Hepatic stellate cell (primary cell): Measurements from ENCODE around the gene AGPAT1.
A peak's percentile ranks its signal among the peaks of the same experiment; 100 is the strongest.
"Not testable (repeated sequence)": the region's sequence is repeated elsewhere in the genome, so short reads cannot be mapped to it uniquely, and the experiment has no call there.

Experiments
- DNase-seq: peaks from one replicate; pipeline ENCODE4 v3.0.0; 2011; ENCODE audit warnings: low spot score

The AGPAT1 gene

DNA sequence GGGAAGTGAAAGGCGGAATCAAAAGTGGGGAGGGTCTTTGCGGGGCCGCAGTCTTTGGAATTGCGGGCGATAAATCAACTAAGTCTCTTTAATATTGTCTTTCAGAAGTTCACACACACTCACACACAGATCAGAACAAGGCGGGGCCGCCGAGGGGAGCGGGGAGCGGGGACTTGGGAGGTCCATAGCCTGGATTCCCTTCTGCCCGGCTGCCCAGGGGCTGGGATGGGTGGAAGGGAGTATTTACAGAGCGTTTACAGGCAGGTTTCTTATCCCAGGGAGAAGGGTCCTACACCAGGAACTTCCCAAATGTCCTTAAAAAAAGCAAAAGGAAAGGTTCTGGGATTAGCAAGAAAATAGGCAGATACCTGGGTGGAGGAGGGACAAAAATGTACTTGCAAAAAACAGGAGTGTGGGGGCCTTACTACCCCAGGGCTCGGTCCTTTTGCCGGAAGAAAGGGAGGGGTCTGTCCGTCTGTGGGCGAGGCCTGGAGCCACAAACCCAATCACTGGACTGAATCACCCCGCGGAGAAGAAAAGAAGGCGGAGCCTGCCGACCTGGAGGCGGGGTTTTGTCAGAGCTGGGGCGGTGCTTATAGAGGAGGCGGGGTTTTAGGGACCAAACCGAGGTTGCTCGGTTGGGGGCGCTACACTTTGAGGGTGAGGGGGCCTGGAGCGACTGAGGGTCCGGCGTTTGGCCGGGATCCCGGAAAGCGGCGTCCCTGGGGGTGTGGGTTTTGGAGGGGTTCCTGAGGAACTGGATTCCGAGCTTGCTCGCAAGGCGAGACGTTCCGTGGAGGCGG lies 27.4 kb downstream of the AGPAT1 start:
- no peak for DNase-seq

DNA sequence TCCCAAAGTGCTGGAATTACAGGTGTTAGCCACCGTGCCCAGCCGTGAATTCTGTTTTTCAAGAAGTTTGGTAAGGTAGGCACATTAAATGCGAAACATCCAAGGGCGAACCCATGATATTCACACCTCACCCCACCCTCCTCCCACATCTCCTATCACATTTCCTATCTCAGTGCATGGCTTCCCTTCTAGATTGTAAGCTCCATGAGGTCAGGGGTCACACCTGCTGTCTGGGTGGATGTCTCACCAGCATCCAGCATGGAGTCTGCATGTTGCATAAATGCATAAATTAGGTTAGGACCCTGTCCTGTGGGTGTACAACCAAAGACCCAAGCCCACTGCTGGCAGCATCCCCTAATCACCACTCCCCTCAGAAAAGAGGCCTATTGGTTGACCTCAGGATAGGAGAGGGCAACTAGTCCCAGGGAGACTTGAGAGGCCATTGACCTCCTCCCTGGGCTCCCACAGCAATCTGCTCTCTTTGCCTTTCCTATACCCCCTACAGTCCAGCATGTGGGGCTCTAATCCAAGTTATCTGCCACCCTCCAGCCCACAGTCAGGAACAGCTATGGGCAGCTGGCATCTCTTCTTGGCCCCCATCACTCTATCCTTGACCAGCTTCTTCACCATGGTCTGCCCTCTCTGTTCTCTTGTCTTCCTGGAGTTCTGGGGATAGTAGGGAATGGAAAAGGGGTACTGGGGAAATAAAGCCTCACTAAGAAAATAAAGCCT lies 28.3 kb downstream of the AGPAT1 start:
- DNase-seq: no peak

DNA sequence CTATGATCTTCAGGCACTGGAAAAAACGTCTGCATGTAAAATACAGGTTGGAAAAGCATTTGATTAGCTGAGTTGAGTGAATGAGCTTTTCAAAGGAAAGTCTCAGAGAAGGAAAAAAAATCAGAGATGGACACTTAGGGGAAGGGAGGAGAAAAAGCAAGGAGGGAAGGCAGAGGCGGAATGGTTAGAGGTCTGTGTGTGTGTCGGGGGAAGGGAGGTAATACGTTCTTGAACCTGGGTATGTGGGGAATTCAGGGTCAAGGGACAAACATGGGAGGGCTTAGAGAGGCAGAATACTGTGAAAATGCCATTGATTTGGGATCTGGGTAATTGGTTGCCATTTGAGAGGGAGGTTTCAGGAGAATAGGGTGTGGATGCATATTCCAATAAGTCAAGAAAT lies 29.2 kb downstream of the AGPAT1 start:
- no peak for DNase-seq

DNA sequence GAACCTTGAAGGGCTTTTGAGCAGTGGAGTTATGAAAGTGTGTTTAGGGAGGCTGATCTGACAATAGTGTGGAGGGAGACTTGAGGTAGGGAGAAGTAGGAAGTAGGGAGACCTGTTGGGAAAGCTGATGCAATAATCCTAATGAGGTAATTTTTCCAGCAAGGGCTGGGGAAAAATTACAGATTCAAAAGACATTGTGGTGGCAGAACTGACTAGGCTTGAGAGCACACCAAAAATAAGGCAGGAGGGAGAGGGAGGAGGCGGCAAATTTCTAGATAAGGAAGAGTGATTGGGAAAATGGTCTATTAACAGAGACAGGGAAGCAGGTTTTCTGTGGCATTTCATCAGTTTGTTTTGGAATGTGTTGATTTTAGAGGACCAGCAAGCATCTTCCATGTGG lies 29.6 kb downstream of the AGPAT1 start:
- DNase-seq: no peak

DNA sequence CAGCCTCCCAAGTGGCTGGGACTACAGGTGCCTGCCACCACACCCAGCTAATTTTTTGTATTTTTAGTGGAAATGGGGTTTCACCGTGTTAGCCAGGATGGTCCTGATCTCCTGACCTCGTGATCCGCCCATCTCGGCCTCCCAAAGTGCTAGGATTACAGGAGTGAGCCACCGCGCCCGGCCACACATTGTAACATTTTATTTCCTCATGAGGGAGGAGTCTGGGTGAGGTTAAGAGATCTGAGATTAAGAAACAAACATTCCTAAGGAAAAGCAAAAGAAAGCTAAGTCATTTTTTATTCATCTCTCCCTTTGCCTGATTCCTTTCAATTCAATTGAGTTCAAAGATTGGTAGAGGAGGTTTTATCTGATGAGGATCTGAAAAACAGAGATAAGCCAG lies 31.6 kb downstream of the AGPAT1 start:
- DNase-seq: not testable (repeated sequence)

DNA sequence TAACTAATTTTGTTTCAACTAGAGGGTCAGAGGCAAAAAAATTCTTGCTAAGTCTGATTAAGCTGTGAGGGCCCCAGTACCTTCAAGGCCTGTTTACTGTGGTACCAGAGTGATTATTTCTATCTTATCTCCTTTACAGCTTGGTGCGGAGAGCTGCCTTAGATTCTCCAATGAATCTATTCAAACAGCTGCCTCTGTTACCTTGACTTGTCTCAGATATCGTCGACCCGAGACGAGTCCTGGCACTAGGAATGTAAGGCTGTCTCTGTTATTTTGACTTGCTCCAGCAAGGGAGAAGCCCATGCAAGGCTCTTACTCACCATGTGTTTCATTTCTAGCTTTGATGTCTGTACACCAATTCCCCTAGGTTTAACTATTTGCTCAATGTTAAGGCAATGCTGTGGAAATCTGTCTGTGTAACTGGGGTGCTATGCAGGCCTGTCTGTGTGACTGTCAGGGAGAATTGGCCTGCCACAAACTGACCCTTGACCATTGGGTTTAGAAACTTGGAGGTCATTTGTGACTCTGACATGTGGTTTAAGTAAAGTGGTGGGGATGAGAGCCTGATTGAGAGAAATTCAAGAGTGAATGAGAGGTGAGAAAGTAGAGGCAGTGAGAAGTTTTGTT lies 35.4 kb downstream of the AGPAT1 start:
- DNase-seq: no peak

DNA sequence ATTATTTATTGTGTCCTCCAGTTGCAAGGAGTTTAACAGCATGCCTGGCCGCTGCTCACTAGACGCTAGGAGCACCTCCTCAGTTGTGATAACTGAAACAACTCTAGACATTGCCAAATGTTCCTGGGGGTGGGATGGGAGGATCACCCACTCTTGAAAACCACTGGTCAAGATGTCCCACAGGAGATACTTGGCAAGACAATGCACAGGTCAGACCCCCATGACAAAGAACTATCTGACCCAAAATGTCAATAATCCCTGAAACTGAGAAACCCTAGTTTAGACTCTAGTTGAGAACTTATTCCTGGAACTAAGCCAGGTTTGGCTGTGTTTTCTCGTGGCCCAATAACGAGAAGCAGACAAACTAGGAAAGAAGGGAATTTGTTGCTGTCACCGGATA lies 36.3 kb downstream of the AGPAT1 start:
- DNase-seq: no peak

DNA sequence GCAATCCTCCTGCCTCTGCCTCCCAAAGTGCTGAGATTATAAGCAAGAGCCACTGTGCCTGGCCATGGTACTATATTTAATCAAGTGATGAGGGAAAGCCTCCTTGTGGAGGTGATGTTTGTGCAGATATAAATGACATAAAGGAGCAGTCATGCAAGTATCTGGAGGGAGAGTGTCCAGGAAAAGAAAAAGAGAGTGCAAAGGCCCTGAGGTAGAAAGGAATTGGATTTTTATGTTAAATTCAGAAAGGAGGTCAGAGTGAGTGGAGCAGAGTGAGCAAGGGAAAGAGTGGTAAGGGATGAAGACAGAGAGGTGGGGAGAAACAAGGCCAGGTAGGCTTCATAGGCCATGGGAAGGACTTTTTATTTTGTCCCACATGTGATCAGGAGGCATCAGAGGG lies 38.4 kb downstream of the AGPAT1 start:
- DNase-seq: no peak

DNA sequence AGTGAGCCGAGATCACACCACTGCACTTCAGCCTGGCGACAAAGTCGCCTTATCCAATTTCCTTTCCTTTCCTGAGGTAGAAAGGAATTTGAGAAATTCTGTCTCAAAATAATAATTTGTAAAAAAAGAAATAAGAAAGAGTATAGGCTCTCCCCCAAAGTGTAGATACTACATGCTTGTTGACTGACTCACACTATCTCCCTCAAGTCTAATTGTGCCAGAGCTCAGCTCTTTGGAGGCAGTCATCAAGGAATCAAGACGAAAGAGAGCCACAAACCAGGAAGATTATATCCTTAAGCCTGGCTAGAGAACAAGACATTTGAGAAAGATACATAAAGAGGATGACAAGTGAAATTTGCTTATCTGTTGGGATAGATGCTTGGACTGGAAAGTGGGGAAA lies 42.1 kb downstream of the AGPAT1 start:
- DNase-seq: no peak

DNA sequence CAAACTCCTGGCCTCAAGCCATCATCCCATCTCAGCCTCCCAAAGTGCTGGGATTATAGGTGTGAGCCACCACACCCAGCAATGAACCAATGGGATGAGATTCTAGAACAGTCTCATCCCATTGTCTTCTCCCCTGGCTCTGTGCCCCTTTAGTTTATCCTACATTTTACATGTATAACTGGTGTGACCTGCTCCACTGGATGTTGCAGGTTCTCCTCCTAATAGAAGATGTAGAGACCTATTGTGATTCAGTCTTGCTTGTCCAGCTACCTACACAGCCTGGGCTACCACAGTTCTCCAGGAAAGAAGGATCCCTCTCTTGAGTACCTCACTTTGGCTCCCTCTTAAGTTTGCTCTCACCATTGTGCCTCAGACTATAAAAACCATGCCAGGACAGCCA lies 43.8 kb downstream of the AGPAT1 start:
- no peak for DNase-seq

DNA sequence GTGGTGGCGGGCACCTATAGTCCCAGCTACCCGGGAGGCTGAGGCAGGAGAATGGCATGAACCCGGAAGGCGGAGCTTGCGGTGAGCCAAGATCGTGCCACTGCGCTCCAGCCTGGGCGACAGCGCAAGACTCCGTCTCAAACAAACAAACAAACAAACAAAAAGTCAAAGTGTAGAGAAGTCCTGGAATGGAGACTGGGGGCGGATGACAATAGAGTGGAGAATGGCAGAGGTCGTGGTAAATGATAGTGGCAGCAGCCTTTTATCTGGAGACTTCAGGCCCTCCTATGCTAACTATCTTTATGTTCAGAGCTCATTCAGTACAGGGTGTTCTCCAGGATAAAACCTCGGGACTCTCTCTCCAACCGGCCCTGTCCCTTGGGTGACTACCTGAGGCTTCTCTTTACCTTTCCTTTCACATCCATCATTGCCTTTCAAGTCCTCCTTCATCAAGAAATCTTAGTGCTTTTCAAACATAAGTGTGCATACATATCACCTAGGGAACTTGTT lies 44.4 kb downstream of the AGPAT1 start:
- no peak for DNase-seq

DNA sequence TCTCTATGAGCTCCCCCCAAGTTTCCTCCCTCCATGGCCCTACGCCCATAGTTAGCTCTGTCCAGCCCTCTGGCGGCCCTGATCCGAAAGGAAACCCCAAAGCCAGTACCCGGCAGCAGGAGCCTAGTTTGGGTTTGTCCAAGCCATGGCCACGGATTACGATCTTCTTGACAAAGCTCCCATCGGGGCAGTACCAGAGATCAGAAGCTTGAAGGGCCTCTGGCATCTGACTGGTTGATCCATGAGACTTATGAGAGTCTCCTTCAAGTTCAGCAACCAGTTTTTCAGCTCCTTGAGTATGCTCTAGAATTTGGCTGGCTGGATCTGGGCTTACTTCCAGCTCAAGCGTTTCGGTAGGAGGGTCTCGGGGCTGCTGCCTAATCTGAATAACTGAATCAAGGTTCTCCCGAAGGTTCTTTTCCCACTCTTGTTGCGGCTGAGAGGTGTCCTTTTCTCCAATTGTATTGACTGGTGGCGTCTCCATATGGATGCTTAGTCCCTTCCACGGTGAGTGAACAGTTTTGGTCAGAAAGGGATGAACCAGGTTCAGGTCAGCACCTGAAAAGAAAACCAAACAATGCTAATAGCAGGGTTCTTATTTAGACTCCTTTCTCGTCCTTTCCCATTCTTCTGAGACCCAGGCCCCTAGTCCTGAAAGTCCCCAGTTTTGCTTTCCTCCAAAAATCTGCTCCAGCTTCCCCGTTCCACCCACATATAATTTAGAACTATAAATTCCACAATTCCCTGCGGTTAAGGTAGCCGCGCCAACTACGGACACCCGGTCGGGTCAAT lies 46.4 kb downstream of the AGPAT1 start:
- no peak for DNase-seq

DNA sequence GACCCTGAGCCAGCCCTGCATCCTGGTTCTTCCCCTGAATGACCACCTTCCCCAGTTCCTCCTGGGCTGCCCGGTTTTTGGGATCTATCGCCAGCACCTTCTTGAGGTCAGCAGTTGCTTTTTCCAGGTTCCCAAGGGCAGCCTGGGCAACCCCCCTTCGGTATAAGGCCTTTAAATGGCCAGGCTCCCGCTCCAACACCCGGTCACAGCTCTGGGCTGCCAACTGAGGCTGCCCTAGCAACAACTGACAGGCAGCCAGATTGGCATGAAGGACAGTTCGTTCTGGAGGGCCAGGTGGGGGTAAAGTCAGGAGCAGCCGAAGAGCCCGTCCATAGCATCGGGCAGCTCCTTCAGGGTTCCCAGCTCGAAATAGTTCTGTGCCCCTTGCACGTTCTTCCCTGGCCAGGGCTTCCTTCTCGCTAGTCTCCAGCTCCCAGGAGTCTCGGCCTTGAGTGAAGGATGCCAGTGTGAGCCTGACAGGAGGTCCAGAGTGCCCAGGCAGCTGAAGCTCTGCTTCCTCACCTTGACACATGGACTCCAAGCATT lies 47.1 kb downstream of the AGPAT1 start:
- DNase-seq: no peak

DNA sequence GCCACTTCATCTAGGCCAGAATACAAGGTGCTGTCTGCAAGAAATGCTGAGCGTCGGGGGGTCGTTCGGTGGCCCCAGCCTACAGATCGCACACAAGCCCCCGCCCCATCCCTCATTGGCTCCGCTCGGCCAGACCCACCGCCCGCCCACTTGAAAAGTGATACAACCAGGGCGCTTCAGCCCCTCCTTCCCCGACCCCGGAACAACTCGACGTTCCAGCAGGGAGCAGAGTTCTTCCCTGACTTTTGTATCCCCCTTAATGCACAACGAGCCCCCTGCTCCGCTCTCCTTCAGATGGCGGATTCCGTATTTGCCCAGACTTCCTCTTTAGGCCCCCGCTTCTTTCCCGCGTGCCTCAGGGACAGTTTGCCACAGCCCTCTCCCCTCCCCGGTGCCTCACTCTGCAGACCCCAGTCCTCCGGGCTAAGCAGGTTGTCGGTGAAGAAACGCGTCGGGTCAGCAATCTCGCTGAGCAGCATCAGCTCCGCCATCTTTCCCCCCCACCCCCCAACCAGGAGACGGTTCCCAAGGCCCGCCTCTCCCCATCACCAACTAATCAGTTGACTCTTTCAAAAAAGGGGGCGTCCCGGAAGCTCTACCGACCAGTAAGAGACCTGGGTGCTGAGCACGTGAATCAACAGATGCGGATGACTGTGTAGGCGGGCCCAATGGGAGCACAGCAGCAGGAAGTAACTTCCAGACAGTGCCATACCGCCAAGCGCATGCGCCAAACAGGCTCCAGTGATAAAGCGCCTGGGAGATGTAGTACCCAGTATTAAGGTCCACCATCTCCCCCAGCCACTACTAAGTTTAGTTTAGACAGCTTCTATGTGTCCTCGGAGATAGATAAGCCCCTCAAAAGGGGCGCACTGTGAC lies 47.9 kb downstream of the AGPAT1 start, which contains the start of gene ATF6B:
TSS of gene ATF6B (minus strand) at position 530 of the 876 bp plus-strand sequence. CDS start at position 491, 39 bp downstream.
- peak; percentile 99 for DNase-seq

DNA sequence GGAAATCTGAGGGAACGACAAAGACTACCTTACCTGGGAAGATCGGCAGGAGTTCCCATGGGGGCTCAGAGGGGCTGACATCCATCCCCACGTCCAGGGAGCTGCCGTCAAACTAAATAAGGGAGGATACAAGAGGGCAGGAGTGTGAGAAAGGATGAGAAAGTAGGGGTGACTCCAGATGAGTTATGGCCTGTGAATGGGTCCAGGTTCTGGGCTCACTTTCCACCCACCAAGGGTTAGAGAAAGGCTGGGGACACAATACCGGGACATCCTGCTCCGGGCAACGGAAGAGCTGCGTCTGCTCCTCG lies 48.5 kb downstream of the AGPAT1 start:
- no peak for DNase-seq

DNA sequence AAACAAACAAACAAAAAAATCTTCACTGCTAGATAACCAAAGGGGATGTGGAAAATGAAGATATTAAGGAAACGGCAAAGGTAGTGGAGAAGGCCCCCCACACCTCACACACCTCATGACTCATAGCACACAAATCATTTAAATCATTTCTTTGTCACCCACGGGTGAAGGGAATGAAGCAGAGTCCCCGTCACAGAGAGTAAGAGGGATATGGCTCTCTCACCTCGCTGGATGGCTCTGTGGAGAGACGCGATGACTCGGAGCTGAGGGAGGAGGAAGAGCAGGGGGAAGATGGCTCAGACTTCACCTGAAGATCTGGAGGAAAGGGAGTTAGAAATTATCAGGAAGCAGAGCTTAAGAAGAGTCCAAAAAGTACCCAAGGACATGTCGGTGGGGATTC lies 49.0 kb downstream of the AGPAT1 start:
- DNase-seq: no peak

DNA sequence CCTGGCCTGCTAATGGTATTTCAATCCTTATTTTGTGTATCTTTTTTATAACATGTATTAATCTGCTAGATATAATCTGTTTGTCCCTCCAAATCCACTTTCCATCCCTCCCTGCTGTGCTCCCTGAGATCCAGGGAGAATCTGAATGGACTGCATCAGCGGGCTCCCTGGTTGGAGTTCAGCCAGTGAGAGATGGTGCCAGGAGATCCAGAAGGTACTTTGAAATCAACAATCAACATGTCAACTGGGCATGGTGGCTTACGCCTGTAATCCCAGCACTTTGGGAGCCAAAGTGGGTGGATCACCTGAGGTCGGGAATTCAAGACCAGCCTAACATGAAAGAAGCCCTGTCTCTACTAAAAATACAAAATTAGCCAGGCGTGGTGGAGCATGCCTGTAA lies 52.2 kb downstream of the AGPAT1 start:
- DNase-seq: no peak

DNA sequence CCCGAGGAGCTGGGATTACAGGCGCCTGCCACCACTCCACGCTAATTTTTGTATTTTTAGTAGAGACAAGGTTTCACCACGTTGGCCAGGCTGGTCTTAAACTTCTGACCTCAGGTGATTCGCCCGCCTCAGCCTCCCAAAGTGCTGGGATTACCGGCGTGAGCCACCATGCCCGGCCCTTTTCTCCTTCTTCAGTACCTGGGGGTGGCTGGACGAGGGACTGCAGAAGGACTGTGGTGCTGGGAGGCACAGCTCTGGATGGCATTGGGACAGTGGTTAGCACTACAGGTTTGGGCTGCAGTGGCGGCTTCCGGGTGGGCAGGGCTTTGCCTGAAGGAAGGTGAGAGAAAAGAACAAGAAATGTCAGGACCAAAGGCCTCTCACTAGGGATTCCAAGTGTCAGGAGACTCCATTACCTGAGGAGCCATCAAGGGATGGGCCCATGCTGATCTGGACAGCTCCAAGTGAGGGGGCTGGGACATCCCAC lies 55.3 kb downstream of the AGPAT1 start:
- DNase-seq: no peak

DNA sequence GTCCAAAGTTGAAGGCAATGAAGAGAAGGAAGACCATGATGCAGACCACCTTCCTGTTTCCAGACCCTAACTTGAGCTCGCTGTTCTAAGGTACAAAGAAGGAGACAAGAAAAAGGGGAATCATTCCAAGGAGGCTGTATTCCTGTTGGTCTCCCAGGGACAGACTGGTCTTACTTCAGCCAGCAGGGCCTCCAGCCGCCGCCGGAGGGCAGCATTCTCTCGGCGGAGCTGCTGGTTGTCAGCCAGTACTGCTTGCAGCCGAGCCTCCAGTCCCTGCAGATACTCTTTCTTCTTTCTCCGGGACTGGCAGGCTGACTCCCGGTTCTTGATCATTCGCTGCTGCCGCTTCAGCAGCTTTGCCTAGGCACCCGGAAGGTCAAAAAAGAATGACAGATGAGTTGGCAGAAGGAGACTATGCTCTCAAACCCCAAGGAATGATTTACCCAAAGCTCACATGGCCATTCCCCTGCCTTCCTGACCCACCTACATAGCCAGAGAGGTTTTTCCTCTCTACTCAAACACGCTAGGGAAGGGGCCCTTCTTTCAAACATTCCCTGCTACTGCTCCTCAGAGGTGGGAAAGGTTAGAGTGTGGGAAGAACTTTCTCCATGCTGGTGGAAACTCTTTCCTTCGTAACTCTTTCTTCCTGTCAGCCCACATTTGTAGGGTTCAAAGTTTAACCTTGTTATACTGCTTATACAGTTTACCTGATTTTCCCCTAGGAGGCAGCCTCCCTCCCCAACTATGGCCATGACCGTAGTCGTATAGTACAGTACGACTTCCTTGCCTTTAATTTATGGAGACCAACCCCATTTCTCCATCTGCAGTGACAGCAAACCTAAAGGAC lies 56.9 kb downstream of the AGPAT1 start:
- DNase-seq: peak; percentile 90
